Spinal cord (tissue), 10 donors: Measurements from ENCODE around the gene CDC5L. TPM values are rescaled to one million over a fixed set of nuclear protein-coding genes. Genes with fewer than 3 reads are reported as not detected.
A peak's percentile ranks its signal among the peaks of the same experiment; 100 is the strongest.
"Not testable (repeated sequence)": the region's sequence is repeated elsewhere in the genome, so short reads cannot be mapped to it uniquely, and the experiment has no call there.

ENCODE experiments used
- DNase-seq, 6 donors: peaks; one replicate each; pipeline versions ENCODE4 v3.0.0 to v3.0.0-alpha.2; 2013 to 2015; ENCODE audit warnings: low spot score in 6 of 6, low read depth in 4 of 6
- H3K27ac ChIP-seq: one replicate; pipeline ENCODE4 v1.5.1; 2013; ENCODE audit warnings: low read depth, low read length, control low read depth
- H3K27me3 ChIP-seq: one replicate; pipeline ENCODE4 v1.6.1; 2013; ENCODE audit warnings: low read length; ENCODE audit not compliant: control insufficient read depth, insufficient read depth
- H3K36me3 ChIP-seq: one replicate; pipeline ENCODE4 v1.6.1; 2013; ENCODE audit warnings: low read length; ENCODE audit not compliant: control insufficient read depth, insufficient read depth
- H3K4me1 ChIP-seq: one replicate; pipeline ENCODE4 v1.6.1; 2013; ENCODE audit warnings: low read length; ENCODE audit not compliant: control insufficient read depth, insufficient read depth
- H3K4me3 ChIP-seq: one replicate; pipeline ENCODE4 v1.5.1; 2013; ENCODE audit warnings: low read depth, low read length, control low read depth
- H3K9me3 ChIP-seq: one replicate; pipeline ENCODE4 v1.6.1; 2013; ENCODE audit warnings: low read length; ENCODE audit not compliant: control insufficient read depth, insufficient read depth
- WGBS: methylation state at CpG from one replicate; pipeline ENCODE4 v1.1.5; 2013; ENCODE audit warnings: missing lambda C conversion rate; ENCODE audit not compliant: insufficient coverage; 5-methylcytosine and 5-hydroxymethylcytosine counted together
- polyA plus RNA-seq, 2 donors: library from polyadenylated mRNA; unstranded; fragments of 120-200 nt; gene quantifications; one replicate each; pipeline ENCODE4 v1.2.1, GENCODE V29; 2013; ENCODE audit not compliant: insufficient read length in 2 of 2
- total RNA-seq, 2 donors: library from RNA; depleted of rRNA in 1 of 2; stranded (reverse); fragments of 120-200 nt in 1 of 2; fragments of >200 nt in 1 of 2; gene quantifications; one replicate each; pipeline versions ENCODE4 v1.2.3 to v1.2.4, GENCODE V29; 2013 to 2014
- donor health status: healthy.

CDC5L gene
- total and polyA plus RNA-seq, 4 donors = 22.2 to 31.8 (median 28.7) TPM

GRCh38 chr6:44442236-44442635 lies 54.7 kb downstream of the CDC5L start:
- no peak for DNase-seq
- Histone ChIP-seq H3K27me3 (no peaks in the 10 kb centered on the region), H3K9me3 (no peaks in the 10 kb centered on the region), H3K27ac (no peak overlapping the region), H3K4me3 (no peak overlapping the region), H3K36me3 (no peaks in the 10 kb centered on the region), H3K4me1 (no peaks in the 10 kb centered on the region)
- no CpG with 5 or more reads among the region's 1 CpG for WGBS

DNA sequence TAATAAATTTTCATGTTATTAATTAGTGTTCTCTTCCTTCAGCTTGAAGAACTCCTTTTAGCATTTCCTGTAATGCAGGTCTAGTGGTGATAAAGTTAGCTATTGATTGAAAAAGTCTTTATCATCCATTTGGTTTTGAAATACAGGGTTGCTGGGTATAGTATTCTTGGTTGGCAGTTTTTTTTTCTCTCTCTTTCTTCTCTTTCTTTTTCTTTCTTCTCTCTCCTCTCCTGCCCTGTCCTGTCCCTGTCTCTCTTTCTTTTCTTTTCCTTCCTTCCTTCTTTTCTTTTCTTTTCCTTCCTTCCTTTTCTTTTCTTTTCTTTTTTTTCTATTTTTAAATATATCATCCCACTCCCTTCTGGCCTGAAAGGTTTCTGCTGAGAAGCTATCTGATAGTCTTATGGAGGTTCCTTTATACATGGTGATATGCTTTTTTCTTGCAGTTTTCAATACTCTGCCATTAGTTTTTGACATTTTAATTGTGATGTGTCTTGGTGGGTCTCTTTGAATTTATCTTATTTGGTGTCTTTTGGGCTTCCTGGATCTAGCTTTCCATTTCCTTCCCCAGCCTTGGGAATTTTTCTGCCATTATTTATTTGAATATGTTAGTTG lies 55.4 kb downstream of the CDC5L start:
- no peaks in the 10 kb centered on the region for H3K27me3 ChIP-seq
- H3K36me3 ChIP-seq = no peaks in the 10 kb centered on the region
- H3K4me3 ChIP-seq = no peak overlapping the region
- no peaks in the 10 kb centered on the region for H3K9me3 ChIP-seq
- H3K4me1 ChIP-seq = no peaks in the 10 kb centered on the region
- no peak overlapping the region for H3K27ac ChIP-seq
- no peak for DNase-seq

DNA sequence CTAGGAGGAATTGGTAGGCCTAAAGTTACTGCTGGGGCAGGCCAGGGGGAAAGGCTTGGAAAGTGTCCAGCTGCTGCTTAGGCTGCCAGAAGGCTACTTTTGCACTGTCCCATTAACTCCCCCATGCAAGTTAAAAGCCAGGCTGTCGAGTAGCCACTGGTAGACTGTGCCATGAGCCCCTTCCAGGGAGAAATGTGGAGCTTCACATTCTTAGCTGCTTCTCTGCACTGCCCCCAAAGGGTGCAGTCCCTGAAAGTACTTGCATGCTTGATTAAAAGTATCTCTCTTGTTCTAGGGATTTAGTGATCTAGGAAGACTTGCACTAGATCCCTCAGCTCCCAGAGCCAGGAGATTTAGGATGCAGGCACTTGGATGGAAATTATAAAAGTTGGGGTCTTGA lies 57.3 kb downstream of the CDC5L start:
- peak in 2 of 6 donors; percentile 9 to 10 for DNase-seq
- Histone ChIP-seq H3K4me3 (no peak overlapping the region), H3K4me1 (no peaks in the 10 kb centered on the region), H3K9me3 (no peaks in the 10 kb centered on the region), H3K36me3 (no peaks in the 10 kb centered on the region), H3K27ac (no peak overlapping the region), H3K27me3 (no peaks in the 10 kb centered on the region)
- 40% methylated on average over 1 of the region's 1 CpG for WGBS

- no CpG with 5 or more reads among the region's 4 CpGs for WGBS
- H3K36me3 ChIP-seq = no peaks in the 10 kb centered on the region
- no peaks in the 10 kb centered on the region for H3K27me3 ChIP-seq
- no peak overlapping the region for H3K27ac ChIP-seq
- no peak overlapping the region for H3K4me3 ChIP-seq
- H3K9me3 ChIP-seq = no peaks in the 10 kb centered on the region
- H3K4me1 ChIP-seq = no peaks in the 10 kb centered on the region
- no peak for DNase-seq
These were observed 59.3 kb downstream of the CDC5L start for GRCh38 chr6:44446626-44447300.

DNA sequence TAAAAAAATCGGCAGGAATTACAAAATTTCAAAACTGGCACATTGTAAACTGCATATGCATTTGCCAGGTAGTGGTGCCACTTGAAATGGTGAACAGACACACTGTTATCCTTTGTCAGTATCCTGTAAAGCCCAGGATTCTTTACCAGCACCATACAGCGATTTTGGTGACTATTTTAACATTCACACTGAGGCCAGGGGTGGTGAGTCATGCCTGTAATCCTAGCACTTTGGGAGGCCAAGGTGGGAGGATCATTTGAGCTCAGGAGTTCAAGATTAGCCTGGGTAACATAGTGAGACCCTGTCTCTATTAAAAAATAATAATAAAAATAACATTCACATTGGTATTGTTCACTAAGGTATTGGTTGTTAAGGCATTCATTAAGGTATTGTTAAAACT lies 61.7 kb downstream of the CDC5L start:
- not testable (repeated sequence) for H3K36me3 ChIP-seq, H3K27me3 ChIP-seq, H3K4me3 ChIP-seq, H3K9me3 ChIP-seq, DNase-seq, H3K27ac ChIP-seq, H3K4me1 ChIP-seq
- 100% methylated on average over 1 of the region's 2 CpGs for WGBS

DNA sequence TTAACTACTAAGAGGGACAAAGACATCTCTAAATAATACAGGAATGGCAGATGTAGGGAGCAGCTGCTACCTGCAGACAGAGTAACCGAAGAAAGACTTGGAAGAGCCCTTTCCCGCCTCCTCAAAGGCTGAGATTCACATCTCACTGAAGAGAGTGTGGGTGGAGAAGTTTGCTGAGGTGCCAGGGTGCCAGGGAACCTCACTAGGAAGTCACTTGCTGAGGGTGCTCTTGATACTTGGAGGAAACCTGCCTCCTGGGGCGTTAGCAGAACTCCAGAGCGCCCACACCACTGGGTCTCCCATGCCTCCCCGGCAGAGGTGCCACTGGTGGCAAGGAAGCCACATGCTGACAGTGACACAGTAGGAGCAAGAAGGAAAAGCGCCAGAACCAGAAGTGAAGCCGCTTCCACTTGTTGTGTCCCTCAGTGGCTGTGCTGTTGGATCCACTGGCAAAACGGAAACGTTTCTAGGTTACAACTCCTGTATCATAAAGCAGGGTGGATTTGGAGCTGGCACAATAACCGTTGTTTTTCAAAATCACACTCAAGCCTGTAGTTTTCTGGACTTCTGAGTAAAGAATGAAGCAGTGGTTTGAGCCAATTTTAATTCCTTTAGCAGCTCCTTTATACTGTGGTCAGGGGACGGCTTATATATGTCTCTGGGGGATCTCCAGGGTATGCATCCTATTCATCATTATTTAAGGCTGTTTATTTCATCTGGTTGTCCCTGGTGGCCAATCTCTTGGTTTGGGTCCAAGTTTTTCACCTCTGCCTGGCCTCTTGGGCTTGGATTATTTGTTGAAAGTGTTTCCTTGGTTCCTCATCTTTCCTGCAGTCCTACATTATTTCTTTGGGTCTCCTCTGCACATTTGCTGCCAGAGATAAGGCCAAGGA lies 64.5 kb downstream of the CDC5L start:
- no peak overlapping the region for H3K4me3 ChIP-seq
- 85% methylated on average over 8 of the region's 11 CpGs for WGBS
- H3K4me1 ChIP-seq = peaks cover 3% of the 10 kb centered on the region
- H3K36me3 ChIP-seq = peaks cover 4% of the 10 kb centered on the region
- DNase-seq = no peak
- H3K9me3 ChIP-seq = no peaks in the 10 kb centered on the region
- H3K27ac ChIP-seq = no peak overlapping the region
- H3K27me3 ChIP-seq = no peaks in the 10 kb centered on the region

- no CpG with 5 or more reads among the region's 4 CpGs for WGBS
- no peak overlapping the region for H3K4me3 ChIP-seq
- no peak for DNase-seq
- no peaks in the 10 kb centered on the region for H3K9me3 ChIP-seq
- H3K27ac ChIP-seq = no peak overlapping the region
- no peaks in the 10 kb centered on the region for H3K27me3 ChIP-seq
- H3K4me1 ChIP-seq = peaks cover 3% of the 10 kb centered on the region
- peaks cover 4% of the 10 kb centered on the region for H3K36me3 ChIP-seq
These were observed 65.2 kb downstream of the CDC5L start for GRCh38 chr6:44452725-44453124.

DNA sequence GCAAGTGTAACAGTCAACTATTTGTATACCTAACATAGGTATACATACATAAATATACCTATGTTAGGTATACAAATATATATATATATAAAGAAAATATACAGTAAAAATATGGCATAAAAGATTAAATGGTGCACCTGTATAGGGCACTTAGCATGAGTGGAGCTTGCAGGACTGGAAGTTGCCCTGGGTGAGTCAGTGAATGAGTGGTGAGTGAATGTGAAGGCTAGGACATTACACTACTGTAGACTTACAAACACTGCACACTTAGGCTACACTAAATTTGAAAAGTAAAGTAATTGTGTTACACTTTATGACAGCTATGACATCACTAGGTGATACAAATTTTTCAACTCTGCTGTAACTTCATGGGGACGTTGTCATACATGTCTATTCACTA lies 65.6 kb downstream of the CDC5L start:
- Histone ChIP-seq H3K9me3 (no peaks in the 10 kb centered on the region), H3K27ac (no peak overlapping the region), H3K4me1 (peaks cover 3% of the 10 kb centered on the region), H3K4me3 (no peak overlapping the region), H3K27me3 (no peaks in the 10 kb centered on the region), H3K36me3 (peaks cover 4% of the 10 kb centered on the region)
- DNase-seq = no peak
- no CpG with 5 or more reads among the region's 1 CpG for WGBS

- H3K4me1 ChIP-seq = peaks cover 3% of the 10 kb centered on the region
- no peaks in the 10 kb centered on the region for H3K27me3 ChIP-seq
- no peak overlapping the region for H3K4me3 ChIP-seq
- no peaks in the 10 kb centered on the region for H3K9me3 ChIP-seq
- WGBS = no CpG with 5 or more reads among the region's 5 CpGs
- no peak overlapping the region for H3K27ac ChIP-seq
- H3K36me3 ChIP-seq = peaks cover 4% of the 10 kb centered on the region
- DNase-seq = no peak
These were observed 66.7 kb downstream of the CDC5L start for GRCh38 chr6:44454198-44454597.
